GM08714 (cell line): Measurements from ENCODE around the gene RABEP2.
"Not testable (repeated sequence)": the region's sequence is repeated elsewhere in the genome, so short reads cannot be mapped to it uniquely, and the experiment has no call there.

ENCODE experiments used
- H3K4me3 ChIP-seq: fragments of 200-500 bp; sonication (Bioruptor generic); 2 replicates; pipeline ENCODE4 v1.5.1; 2014; ENCODE audit warnings: mild to moderate bottlenecking, low read length, inconsistent platforms
- ZNF274 ChIP-seq: IDR thresholded peaks from 2 replicates; pipeline ENCODE4 v1.6.1; 2012; ENCODE audit warnings: mild to moderate bottlenecking, low read depth, low read length

Gene RABEP2

DNA sequence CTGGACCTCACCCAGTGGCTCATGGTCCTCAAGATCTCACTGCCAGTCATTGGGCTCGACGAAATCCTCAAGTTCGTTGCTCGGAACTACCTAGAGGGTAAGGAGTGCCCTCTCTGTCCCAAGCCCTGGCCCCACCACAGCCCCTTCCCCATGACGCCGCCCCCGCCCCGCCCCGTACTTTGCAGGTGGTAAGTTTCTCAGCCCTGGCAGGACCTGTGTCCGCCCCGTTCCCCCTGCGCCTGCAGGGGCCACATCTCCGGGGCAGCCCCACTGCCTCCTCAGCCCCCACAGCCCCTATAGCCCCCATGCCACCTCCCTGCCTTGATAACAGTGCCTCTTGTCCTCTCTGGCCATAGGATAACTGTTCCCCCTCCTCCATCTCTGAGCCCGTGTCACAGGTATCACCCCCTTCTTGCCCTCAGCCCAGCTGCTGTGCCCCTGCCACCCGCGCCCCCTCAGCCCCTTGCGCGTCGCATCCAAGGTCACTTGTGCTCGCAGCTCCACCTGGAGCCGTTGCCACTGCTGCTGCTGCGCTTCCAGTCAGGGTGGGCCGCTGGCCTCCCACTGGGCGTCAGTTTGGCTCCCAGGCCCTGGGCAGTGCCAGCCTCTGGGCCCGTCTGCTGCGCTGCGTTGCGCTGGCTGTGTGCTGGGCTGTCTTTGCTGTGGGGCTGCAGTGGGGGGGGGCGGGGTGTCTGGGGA lies 21.5 kb downstream of the RABEP2 start:
- H3K4me3 ChIP-seq, result no peak overlapping the region
- TF ChIP-seq ZNF274, result no peak

DNA sequence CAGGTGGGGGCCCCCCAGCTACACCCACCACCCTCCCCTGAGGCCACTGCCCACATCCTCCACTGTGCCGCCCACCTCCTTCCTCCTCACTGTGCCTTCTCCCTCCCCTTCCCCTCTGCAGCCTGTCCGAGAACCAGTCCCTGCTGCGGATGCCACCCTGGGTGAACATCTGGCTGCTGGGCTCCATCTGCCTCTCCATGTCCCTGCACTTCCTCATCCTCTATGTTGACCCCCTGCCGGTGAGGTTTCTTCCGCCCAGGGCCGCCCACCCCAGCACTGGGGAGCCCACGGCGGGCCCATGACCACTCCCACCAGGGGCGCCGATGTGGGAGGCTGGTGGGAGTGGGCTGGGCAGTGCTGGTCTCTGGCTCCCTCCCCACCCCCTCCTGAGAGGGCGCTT lies 22.1 kb downstream of the RABEP2 start:
- no peak for TF ChIP-seq ZNF274
- no peak overlapping the region for H3K4me3 ChIP-seq

GRCh38 chr16:28901862-28902261 lies 23.2 kb downstream of the RABEP2 start:
- no peak overlapping the region for H3K4me3 ChIP-seq
- TF ChIP-seq ZNF274, result no peak

- no peak for TF ChIP-seq ZNF274
These were observed 24.4 kb downstream of the RABEP2 start for GRCh38 chr16:28900601-28901000.

DNA sequence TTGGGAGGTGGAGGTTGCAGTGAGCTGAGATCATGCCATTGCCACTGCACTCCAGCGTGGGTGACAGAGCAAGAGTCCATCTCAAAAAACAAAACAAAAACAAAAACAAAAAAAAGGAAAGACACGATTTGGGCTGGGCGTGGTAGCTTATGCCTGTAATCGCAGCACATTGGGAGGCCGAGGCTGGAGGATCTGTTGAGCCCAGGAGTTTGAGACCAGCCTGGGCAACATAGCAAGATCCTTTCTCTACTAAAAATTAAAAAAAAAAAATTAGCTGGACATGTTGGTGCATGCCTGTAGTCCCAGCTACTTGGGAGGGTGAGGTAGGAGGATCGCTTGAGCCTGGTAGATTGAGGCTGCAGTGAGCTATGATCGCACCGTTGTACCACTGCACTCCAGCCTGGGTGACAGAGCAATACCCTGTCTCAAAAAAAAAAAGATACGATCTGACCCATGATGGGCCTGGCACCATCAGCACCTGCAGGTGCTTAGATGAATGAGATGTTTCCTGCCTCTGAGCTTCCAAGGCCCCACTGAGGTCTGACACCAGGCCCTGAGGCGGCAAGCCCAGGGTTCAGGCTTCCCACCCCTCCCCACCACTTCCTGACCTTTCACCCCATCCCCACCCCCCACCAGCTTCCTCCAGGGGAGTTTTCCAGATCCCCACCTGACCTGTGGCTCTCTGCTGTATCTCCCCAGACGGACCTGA lies 25.0 kb downstream of the RABEP2 start:
- H3K4me3 ChIP-seq, result no peak overlapping the region
- TF ChIP-seq ZNF274, result no peak

More at GRCh38 chr16:28900601-28901000, 24.4 kb downstream of the RABEP2 start:
- H3K4me3 ChIP-seq, result no peak overlapping the region

DNA sequence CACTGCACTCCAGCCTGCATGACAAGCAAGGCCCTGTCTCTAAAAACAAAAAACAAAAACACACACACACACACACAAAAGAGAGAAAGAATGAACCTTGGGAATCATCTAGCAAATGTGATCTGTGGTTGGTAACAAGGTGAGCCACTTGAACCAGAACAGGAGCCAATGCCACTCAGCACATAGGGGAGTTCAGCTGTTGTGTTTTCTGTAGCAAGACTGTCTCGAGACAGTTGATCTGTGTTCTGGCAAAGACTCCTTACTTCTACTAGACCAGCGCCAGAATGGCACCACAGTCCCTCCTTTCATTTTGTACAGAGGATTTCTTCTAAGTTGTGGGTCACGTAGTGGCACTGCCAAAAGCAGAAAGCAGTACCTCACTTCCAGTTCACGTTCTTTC lies 26.1 kb downstream of the RABEP2 start:
- H3K4me3 ChIP-seq, result no peak overlapping the region
- no peak for TF ChIP-seq ZNF274

DNA sequence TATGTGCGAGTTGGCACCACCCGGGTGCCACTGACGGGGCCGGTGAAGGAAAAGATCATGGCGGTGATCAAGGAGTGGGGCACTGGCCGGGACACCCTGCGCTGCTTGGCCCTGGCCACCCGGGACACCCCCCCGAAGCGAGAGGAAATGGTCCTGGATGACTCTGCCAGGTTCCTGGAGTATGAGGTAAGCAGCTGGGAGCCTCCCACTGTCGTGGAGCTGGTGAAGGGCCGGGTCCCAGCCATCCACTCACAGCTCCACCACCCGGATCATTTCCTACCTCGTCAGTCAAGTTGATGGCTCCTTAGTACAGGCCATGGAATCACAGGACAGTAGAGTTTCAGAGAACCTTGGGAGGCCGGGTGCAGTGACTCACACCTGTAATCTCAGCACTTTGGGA lies 26.8 kb downstream of the RABEP2 start:
- no peak for TF ChIP-seq ZNF274
- H3K4me3 ChIP-seq, result no peak overlapping the region

- no peak overlapping the region for H3K4me3 ChIP-seq
- no peak for TF ChIP-seq ZNF274
These were observed 27.2 kb downstream of the RABEP2 start for GRCh38 chr16:28897826-28898225.

DNA sequence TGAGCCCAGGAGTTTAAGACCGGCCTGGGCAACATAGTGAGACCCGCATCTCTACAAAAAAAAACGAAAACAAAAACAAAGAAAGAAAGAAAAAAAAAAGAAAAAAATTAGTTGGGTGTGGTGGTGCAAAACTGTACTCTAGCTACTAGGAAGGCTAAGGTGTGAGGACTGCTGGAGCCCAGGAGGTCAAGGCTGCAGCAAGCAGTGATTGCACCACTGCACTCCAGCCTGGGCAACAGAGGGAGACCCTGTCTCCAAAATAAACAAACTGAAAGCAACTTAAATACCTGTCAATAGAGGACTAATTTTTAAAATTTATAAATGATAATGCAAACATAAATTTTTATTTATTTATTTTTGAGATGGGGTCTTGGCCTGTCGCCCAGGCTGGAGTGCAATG lies 29.4 kb downstream of the RABEP2 start:
- no peak for TF ChIP-seq ZNF274
- no peak overlapping the region for H3K4me3 ChIP-seq

- TF ChIP-seq ZNF274, result no peak
- H3K4me3 ChIP-seq, result no peak overlapping the region
These were observed 31.7 kb downstream of the RABEP2 start for GRCh38 chr16:28893291-28893690.

GRCh38 chr16:28891964-28892890 lies 32.8 kb downstream of the RABEP2 start:
- TF ChIP-seq ZNF274, result no peak

DNA sequence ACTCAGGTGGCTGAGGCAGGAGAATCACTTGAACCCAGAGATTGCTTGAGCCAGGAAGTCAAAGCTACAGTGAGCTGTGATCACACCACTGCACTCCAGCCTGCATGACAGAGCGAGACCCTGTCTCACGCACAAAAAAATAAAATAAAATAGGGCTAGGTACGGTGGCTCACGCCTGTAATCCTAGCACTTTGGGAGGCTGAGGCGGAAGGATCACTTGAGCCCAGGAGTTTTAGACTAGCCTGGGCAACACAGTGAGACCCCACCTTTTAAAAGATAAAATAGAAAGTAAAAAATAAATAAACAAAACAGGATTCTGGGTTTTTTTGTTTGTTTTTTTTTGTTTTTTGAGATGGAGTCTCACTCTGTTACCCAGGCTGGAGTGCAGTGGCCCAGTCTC lies 34.7 kb downstream of the RABEP2 start:
- not testable (repeated sequence) for H3K4me3 ChIP-seq

More at GRCh38 chr16:28891964-28892890, 32.8 kb downstream of the RABEP2 start:
- no peak overlapping the region for H3K4me3 ChIP-seq

DNA sequence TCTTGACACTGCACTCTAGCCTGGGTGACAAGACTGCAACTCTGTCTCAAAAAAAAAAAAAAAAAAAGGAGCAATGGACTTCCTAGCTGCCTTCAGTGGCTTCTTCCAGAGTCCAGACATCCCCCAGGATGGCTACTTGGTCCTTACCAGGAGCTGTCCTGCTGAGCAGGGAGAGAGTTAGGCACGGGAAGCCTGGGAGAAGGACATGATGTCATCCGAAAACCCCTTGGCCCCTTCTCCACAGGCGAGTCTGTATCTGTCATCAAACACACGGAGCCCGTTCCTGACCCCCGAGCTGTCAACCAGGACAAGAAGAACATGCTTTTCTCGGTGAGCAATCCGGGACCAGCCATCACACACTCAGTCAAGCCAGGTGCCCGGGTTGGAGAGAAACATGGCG lies 38.1 kb downstream of the RABEP2 start:
- no peak for TF ChIP-seq ZNF274
- H3K4me3 ChIP-seq, result no peak overlapping the region

GRCh38 chr16:28884045-28884444 lies 41.0 kb downstream of the RABEP2 start:
- no peak overlapping the region for H3K4me3 ChIP-seq
- TF ChIP-seq ZNF274, result no peak

DNA sequence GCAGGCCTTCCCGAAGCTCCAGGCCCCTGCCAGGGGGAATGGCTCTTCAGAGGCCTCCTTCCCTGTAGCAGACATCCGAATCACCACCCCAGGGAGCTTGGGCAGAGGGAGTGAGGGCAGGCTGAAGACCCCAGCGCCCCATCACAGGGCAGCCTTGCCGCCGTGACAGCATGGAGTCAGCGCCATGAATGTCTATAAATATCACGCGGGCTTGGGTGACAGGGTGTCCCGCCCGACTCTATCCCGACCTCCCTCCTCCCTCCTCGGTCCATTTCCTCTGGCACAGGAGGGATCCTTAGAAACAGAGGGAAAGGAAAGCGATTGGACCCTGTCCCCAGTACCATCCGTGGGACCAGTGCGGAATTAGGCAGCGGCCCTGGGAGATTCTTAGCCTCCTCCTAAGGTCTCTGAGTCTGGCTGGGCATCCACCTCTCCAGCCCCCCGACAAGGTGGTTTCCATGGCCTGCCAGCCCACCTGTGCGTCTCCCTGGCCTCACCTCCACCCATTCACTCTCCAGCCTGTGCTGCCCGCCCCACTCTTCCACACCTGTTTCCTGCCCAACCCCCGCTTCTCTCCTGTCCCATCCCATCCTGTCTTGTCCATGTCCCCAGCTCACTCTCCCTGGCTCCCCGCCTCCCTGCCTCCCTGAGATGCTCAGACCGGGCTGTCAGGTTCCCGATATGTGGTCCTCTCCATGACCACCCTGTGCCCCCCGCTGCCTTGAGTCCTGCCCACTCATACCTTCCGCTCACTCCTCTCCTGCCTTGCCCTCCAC lies 41.6 kb downstream of the RABEP2 start:
- TF ChIP-seq ZNF274, result no peak
- H3K4me3 ChIP-seq, result no peak overlapping the region
